ENCODE data around the gene KCTD2. TPM values are rescaled to one million over a fixed set of nuclear protein-coding genes. Genes with fewer than 3 reads are reported as not detected.
A peak's percentile ranks its signal among the peaks of the same experiment; 100 is the strongest.

Gene KCTD2
- total and polyA plus RNA-seq, 2 of the 13 experiments (the other 11 are each of a cell fraction or from before 2014, with no cell fraction given), result 28.3 to 32.6 TPM

GRCh38 chr17:75109407-75110233 is 62.6 kb downstream of the KCTD2 start, which contains the start of gene ARMC7 (continued):
- peak; percentile 67; the same call in 1 of the 2 replicates for TF ChIP-seq KMT2A (CRISPR knock-in tag; IDR thresholded peaks at IDR 0.05)
- TF ChIP-seq ZXDC (CRISPR knock-in tag; IDR thresholded peaks at IDR 0.05), result 0 out of 2 replicates have a peak, but pooled peaks have one; percentile 90
- no peak for TF ChIP-seq CHD4 (IDR thresholded peaks at IDR 0.05; ENCODE audit: borderline replicate concordance, low read length)
- TF ChIP-seq ZNF629 (CRISPR knock-in tag; conservative IDR thresholded peaks at IDR 0.05), result 0 out of 2 replicates have a peak, but pooled peaks have one; percentile 6
- no peak for TF ChIP-seq ADNP (CRISPR knock-in tag; IDR thresholded peaks at IDR 0.05)
- 0 out of 2 replicates have a peak, but pooled peaks have one; percentile 45 for TF ChIP-seq ATF7-NPFF (CRISPR knock-in tag; IDR thresholded peaks at IDR 0.05; ENCODE audit: low read depth)
- 0 out of 2 replicates have a peak, but pooled peaks have one; percentile 49 for TF ChIP-seq ATF2 (CRISPR knock-in tag; IDR thresholded peaks at IDR 0.05)
- 0 out of 2 replicates have a peak, but pooled peaks have one; percentile 49 for TF ChIP-seq ZNF432 (CRISPR knock-in tag; IDR thresholded peaks at IDR 0.05; ENCODE audit: borderline replicate concordance)
- TF ChIP-seq ZFP90 (CRISPR knock-in tag; IDR thresholded peaks at IDR 0.05; ENCODE audit: borderline replicate concordance), result peak; percentile 54; the same call in 1 of the 2 replicates
- TF ChIP-seq ZNF646 (CRISPR knock-in tag; IDR thresholded peaks at IDR 0.05), result 0 out of 2 replicates have a peak, but pooled peaks have one; percentile 16
- TF ChIP-seq FOXP4 (CRISPR knock-in tag; IDR thresholded peaks at IDR 0.05), result no peak; the same call in 1 of the 2 replicates
- TF ChIP-seq MXI1 (IDR thresholded peaks at IDR 0.05; ENCODE audit: borderline replicate concordance, low read depth, low read length), result peak; percentile 63; the same call in 1 of the 3 replicates
- peak; percentile 61 for TF ChIP-seq E2F1 (CRISPR knock-in tag; IDR thresholded peaks at IDR 0.05)

Data from HepG2 (cell line).